Activated T-cell treated with anti-CD3 and anti-CD28 coated beads, Interleukin-2, amount 50 U/mL, for 48 hours (primary cell): Measurements from ENCODE around the gene TTC28.
"Not testable (repeated sequence)": the region's sequence is repeated elsewhere in the genome, so short reads cannot be mapped to it uniquely, and the experiment has no call there.

Source experiments
- DNase-seq, 2 experiments: peaks; one replicate each; pipeline ENCODE4 v3.0.0-alpha.2; 2020

Gene TTC28

GRCh38 chr22:28478564-28478963 lies 201.1 kb downstream of the TTC28 start:
- no peak for DNase-seq

GRCh38 chr22:28477556-28477955 lies 202.1 kb downstream of the TTC28 start:
- DNase-seq = no peak

- DNase-seq = no peak
These were observed 205.3 kb downstream of the TTC28 start for GRCh38 chr22:28474330-28474729.

GRCh38 chr22:28473258-28473657 lies 206.4 kb downstream of the TTC28 start:
- DNase-seq = no peak

- not testable (repeated sequence) for DNase-seq
These were observed 212.6 kb downstream of the TTC28 start for GRCh38 chr22:28467055-28467454.

- DNase-seq = no peak
These were observed 213.2 kb downstream of the TTC28 start for GRCh38 chr22:28466399-28466798.

- no peak for DNase-seq
These were observed 213.8 kb downstream of the TTC28 start for GRCh38 chr22:28465841-28466240.

GRCh38 chr22:28464127-28464526 lies 215.5 kb downstream of the TTC28 start:
- no peak for DNase-seq

GRCh38 chr22:28463408-28463807 lies 216.2 kb downstream of the TTC28 start:
- DNase-seq = not testable (repeated sequence)

- no peak for DNase-seq
These were observed 216.7 kb downstream of the TTC28 start for GRCh38 chr22:28462901-28463300.

- DNase-seq = no peak
These were observed 217.6 kb downstream of the TTC28 start for GRCh38 chr22:28462041-28462440.

- no peak for DNase-seq
These were observed 225.1 kb downstream of the TTC28 start for GRCh38 chr22:28454431-28455064.

- no peak for DNase-seq
These were observed 229.5 kb downstream of the TTC28 start for GRCh38 chr22:28450109-28450508.

- no peak for DNase-seq
These were observed 230.6 kb downstream of the TTC28 start for GRCh38 chr22:28449041-28449440.

- DNase-seq = no peak
These were observed 231.0 kb downstream of the TTC28 start for GRCh38 chr22:28448625-28449024.

- DNase-seq = no peak
These were observed 235.0 kb downstream of the TTC28 start for GRCh38 chr22:28444659-28445058.

- peak; percentile 20 to 24 for DNase-seq
These were observed 236.1 kb downstream of the TTC28 start for GRCh38 chr22:28443526-28443876.

- no peak for DNase-seq
These were observed 236.7 kb downstream of the TTC28 start for GRCh38 chr22:28442711-28443525.

GRCh38 chr22:28442264-28442710 lies 237.4 kb downstream of the TTC28 start:
- DNase-seq = peak; percentile 82 to 85

- DNase-seq = no peak
These were observed 237.8 kb downstream of the TTC28 start for GRCh38 chr22:28441720-28442263.

GRCh38 chr22:28440592-28441390 lies 238.8 kb downstream of the TTC28 start:
- no peak for DNase-seq

GRCh38 chr22:28438183-28438768 lies 241.4 kb downstream of the TTC28 start:
- DNase-seq = no peak

GRCh38 chr22:28435982-28436381 lies 243.7 kb downstream of the TTC28 start:
- DNase-seq = no peak
